Mesenchymal stem cell (in vitro differentiated cells and primary cell): ENCODE data around the gene GRB2.
A peak's percentile ranks its signal among the peaks of the same experiment; 100 is the strongest.

Experiments
- DNase-seq: peaks from one replicate; pipeline ENCODE4 v3.0.0-alpha.2; 2013
- H2AFZ ChIP-seq: one replicate; pipeline ENCODE4 v1.6.1; 2013; ENCODE audit warnings: low read depth, mild to moderate bottlenecking, control low read depth, inconsistent platforms, low read length, moderate library complexity
- H2AK5ac ChIP-seq: 2 replicates; pipeline ENCODE4 v1.6.1; 2013; ENCODE audit warnings: low read length, moderate library complexity, mild to moderate bottlenecking, inconsistent platforms; ENCODE audit not compliant: severe bottlenecking
- H2BK120ac ChIP-seq: one replicate; pipeline ENCODE4 v1.6.1; 2013; ENCODE audit warnings: low read depth, mild to moderate bottlenecking, inconsistent platforms, low read length, moderate library complexity
- H2BK12ac ChIP-seq, 2 experiments: one replicate each; pipeline ENCODE4 v1.6.1; 2013; ENCODE audit warnings: inconsistent platforms in 2 of 2, low read length in 2 of 2, mild to moderate bottlenecking in 2 of 2, moderate library complexity in 2 of 2, control low read depth in 1 of 2
- H2BK15ac ChIP-seq: one replicate; pipeline ENCODE4 v1.6.1; 2013; ENCODE audit warnings: mild to moderate bottlenecking, low read depth, inconsistent platforms; ENCODE audit not compliant: poor library complexity, severe bottlenecking
- H2BK5ac ChIP-seq: 2 replicates; pipeline ENCODE4 v1.6.1; 2013; ENCODE audit warnings: low read depth, mild to moderate bottlenecking, low read length, control low read depth, inconsistent platforms; ENCODE audit not compliant: poor library complexity, severe bottlenecking
- H3K14ac ChIP-seq, 2 experiments: one replicate each; pipeline ENCODE4 v1.6.1; 2013; ENCODE audit warnings: inconsistent platforms in 2 of 2, low read length in 2 of 2, control low read depth in 1 of 2, mild to moderate bottlenecking in 1 of 2, moderate library complexity in 1 of 2
- H3K18ac ChIP-seq, 2 experiments: one replicate each; pipeline ENCODE4 v1.6.1; 2013; ENCODE audit warnings: inconsistent platforms in 2 of 2, low read length in 2 of 2, control low read depth in 1 of 2, low read depth in 1 of 2, mild to moderate bottlenecking in 1 of 2
- H3K23ac ChIP-seq, 2 experiments: one replicate each; pipeline ENCODE4 v1.6.1; 2013; ENCODE audit warnings: inconsistent platforms in 2 of 2, low read length in 2 of 2, mild to moderate bottlenecking in 2 of 2, moderate library complexity in 2 of 2, control low read depth in 1 of 2
- H3K27ac ChIP-seq: 2 replicates; pipeline ENCODE4 v1.5.1; 2013; ENCODE audit warnings: mild to moderate bottlenecking, moderate library complexity, low read length, control low read depth, inconsistent platforms; ENCODE audit not compliant: poor library complexity, severe bottlenecking
- H3K27me3 ChIP-seq, 2 experiments: 2 replicates each; pipeline versions ENCODE4 v1.6.1 to v1.7.0; 2013; ENCODE audit warnings: low read length in 2 of 2, mild to moderate bottlenecking in 2 of 2, moderate library complexity in 2 of 2, control low read depth in 1 of 2, inconsistent platforms in 1 of 2; ENCODE audit not compliant: control insufficient read depth in 1 of 2, insufficient read depth in 1 of 2
- H3K36me3 ChIP-seq, 2 experiments: 2 replicates each; pipeline versions ENCODE4 v1.6.1 to v1.7.0; 2013; ENCODE audit warnings: low read length in 2 of 2, control low read depth in 1 of 2, inconsistent platforms in 1 of 2, low read depth in 1 of 2, mild to moderate bottlenecking in 1 of 2; ENCODE audit not compliant: insufficient read depth in 2 of 2, control insufficient read depth in 1 of 2
- H3K4ac ChIP-seq, 2 experiments: one replicate each; pipeline ENCODE4 v1.6.1; 2013; ENCODE audit warnings: inconsistent platforms in 2 of 2, low read length in 2 of 2, mild to moderate bottlenecking in 2 of 2, moderate library complexity in 2 of 2, control low read depth in 1 of 2, low read depth in 1 of 2
- H3K4me1 ChIP-seq: 2 replicates; pipeline ENCODE4 v1.6.1; 2013; ENCODE audit warnings: low read depth, low read length, control low read depth; ENCODE audit not compliant: control insufficient read depth, insufficient read depth
- H3K4me2 ChIP-seq: 2 replicates; pipeline ENCODE4 v1.6.1; 2013; ENCODE audit warnings: low read length, mild to moderate bottlenecking, inconsistent platforms; ENCODE audit not compliant: poor library complexity, severe bottlenecking
- H3K4me3 ChIP-seq, 2 experiments: 2 replicates each; pipeline versions ENCODE4 v1.5.1 to v1.7.0; 2013; ENCODE audit warnings: low read length in 2 of 2, mild to moderate bottlenecking in 2 of 2, control low read depth in 1 of 2, low read depth in 1 of 2; ENCODE audit not compliant: insufficient read depth in 1 of 2
- H3K79me1 ChIP-seq: replicated peaks from 2 replicates; pipeline ENCODE4 v1.6.1; 2013; ENCODE audit warnings: mild to moderate bottlenecking, control low read depth, low read length, inconsistent platforms; ENCODE audit not compliant: poor library complexity, severe bottlenecking
- H3K9ac ChIP-seq: 2 replicates; pipeline ENCODE4 v1.7.0; 2013; ENCODE audit warnings: mild to moderate bottlenecking, low read length, moderate library complexity
- H3K9me3 ChIP-seq: 2 replicates; pipeline ENCODE4 v1.7.0; 2013; ENCODE audit warnings: mild to moderate bottlenecking, low read length; ENCODE audit not compliant: control insufficient read depth
- H4K8ac ChIP-seq: one replicate; pipeline ENCODE4 v1.6.1; 2013; ENCODE audit warnings: inconsistent platforms, mild to moderate bottlenecking, low read length, moderate library complexity
- H4K91ac ChIP-seq: one replicate; pipeline ENCODE4 v1.6.1; 2013; ENCODE audit warnings: mild to moderate bottlenecking, low read length, inconsistent platforms
- WGBS: methylation state at CpG from one replicate; pipeline ENCODE4 v1.1.7; 2013; ENCODE audit warnings: mixed read lengths; 5-methylcytosine and 5-hydroxymethylcytosine counted together

Gene GRB2

DNA sequence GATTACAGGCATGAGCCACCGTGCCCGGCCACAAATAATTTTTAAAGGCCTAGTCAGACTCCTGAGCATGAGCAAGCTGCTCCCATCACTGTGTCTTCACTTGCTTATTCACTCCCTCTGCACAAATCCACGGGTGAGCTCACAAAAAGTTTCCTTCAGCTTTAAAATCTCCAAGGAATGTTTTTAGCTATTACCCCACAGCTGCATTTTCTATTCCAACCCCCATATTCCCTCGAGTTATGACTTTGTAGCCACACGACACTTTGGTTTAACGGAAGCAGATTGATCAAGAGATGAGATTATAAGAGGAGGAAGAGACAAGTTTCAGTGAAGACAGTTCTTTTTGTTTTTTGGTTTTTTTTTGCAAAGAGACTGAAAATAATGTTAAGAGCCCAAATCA is 67.1 kb downstream of the GRB2 start:
- Histone ChIP-seq H3K36me3 (no peaks in the 10 kb centered on the region), H3K9ac (peak overlapping the region; percentile 34), H3K4me2 (peak overlapping the region; percentile 6), H3K4me1 (no peaks in the 10 kb centered on the region), H3K4ac (no peak overlapping the region), H2BK5ac (no peak overlapping the region), H3K14ac (no peak overlapping the region), H3K79me1 (peaks cover 31% of the 10 kb centered on the region), H3K9me3 (no peaks in the 10 kb centered on the region), H3K27ac (no peak overlapping the region), H3K23ac (no peak overlapping the region), H3K18ac (no peak overlapping the region), H2BK15ac (no peak overlapping the region), H4K8ac (no peak overlapping the region), H2BK12ac (no peak overlapping the region), H2BK120ac (no peak overlapping the region), H2AFZ (no peak overlapping the region), H3K27me3 (no peaks in the 10 kb centered on the region), H3K4me3 (peak overlapping the region in 1 of 2 experiments; percentile 6), H2AK5ac (no peak overlapping the region), H4K91ac (no peak overlapping the region)
- 62% methylated on average over 6 of the region's 6 CpGs for WGBS
- peak; percentile 70 for DNase-seq

GRCh38 chr17:75335315-75335714 is 70.2 kb downstream of the GRB2 start:
- no peaks in the 10 kb centered on the region for H3K4me1 ChIP-seq
- no peak overlapping the region for H2BK15ac ChIP-seq
- H3K9ac ChIP-seq = no peak overlapping the region
- no peak overlapping the region for H4K91ac ChIP-seq
- H2BK5ac ChIP-seq = no peak overlapping the region
- H4K8ac ChIP-seq = no peak overlapping the region
- no peak overlapping the region for H2BK120ac ChIP-seq
- H3K27me3 ChIP-seq = no peaks in the 10 kb centered on the region
- no peak overlapping the region for H2BK12ac ChIP-seq
- H2AK5ac ChIP-seq = no peak overlapping the region
- no peak overlapping the region for H3K4me3 ChIP-seq
- H3K14ac ChIP-seq = no peak overlapping the region
- H3K4ac ChIP-seq = no peak overlapping the region
- H2AFZ ChIP-seq = no peak overlapping the region
- no peak overlapping the region for H3K27ac ChIP-seq
- no peak overlapping the region for H3K4me2 ChIP-seq
- H3K18ac ChIP-seq = no peak overlapping the region
- 90% methylated on average over 3 of the region's 3 CpGs for WGBS
- H3K36me3 ChIP-seq = peaks cover 9 to 21% of the 10 kb centered on the region in 2 experiments
- H3K9me3 ChIP-seq = no peaks in the 10 kb centered on the region
- DNase-seq = no peak
- H3K79me1 ChIP-seq = peaks cover 29% of the 10 kb centered on the region
- no peak overlapping the region for H3K23ac ChIP-seq

DNA sequence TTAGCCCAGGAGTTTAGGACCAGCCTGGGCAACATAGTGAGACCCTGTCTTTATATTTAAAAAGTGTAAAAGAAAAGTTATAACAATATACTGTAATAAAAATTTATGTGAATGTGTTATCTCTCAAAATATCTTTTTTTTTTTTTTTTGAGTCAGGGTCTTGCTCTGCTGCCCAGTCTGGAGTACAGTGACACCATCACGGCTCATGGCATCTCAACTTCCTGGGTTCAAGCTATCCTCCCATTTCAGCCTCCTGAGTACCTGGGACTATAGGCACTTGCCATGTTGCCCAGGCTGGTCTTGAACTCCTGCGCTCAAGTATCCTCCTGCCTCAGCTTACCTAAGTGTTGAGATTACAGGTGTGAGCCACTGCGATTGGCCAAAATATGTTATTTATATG is 70.8 kb downstream of the GRB2 start:
- H3K18ac ChIP-seq = no peak overlapping the region
- H3K14ac ChIP-seq = no peak overlapping the region
- H3K4me1 ChIP-seq = no peaks in the 10 kb centered on the region
- no peak for DNase-seq
- H2BK120ac ChIP-seq = no peak overlapping the region
- H3K79me1 ChIP-seq = peaks cover 31% of the 10 kb centered on the region
- H3K27me3 ChIP-seq = no peaks in the 10 kb centered on the region
- no peak overlapping the region for H2AK5ac ChIP-seq
- H3K4me3 ChIP-seq = no peak overlapping the region
- WGBS = 100% methylated on average over 3 of the region's 3 CpGs
- no peak overlapping the region for H2AFZ ChIP-seq
- H3K9me3 ChIP-seq = no peaks in the 10 kb centered on the region
- H2BK5ac ChIP-seq = no peak overlapping the region
- H3K4me2 ChIP-seq = no peak overlapping the region
- no peak overlapping the region for H3K27ac ChIP-seq
- no peak overlapping the region for H3K9ac ChIP-seq
- H3K36me3 ChIP-seq = peaks cover 12 to 24% of the 10 kb centered on the region in 2 experiments
- no peak overlapping the region for H3K23ac ChIP-seq
- H2BK12ac ChIP-seq = no peak overlapping the region
- H4K8ac ChIP-seq = no peak overlapping the region
- no peak overlapping the region for H4K91ac ChIP-seq
- no peak overlapping the region for H2BK15ac ChIP-seq
- no peak overlapping the region for H3K4ac ChIP-seq

DNA sequence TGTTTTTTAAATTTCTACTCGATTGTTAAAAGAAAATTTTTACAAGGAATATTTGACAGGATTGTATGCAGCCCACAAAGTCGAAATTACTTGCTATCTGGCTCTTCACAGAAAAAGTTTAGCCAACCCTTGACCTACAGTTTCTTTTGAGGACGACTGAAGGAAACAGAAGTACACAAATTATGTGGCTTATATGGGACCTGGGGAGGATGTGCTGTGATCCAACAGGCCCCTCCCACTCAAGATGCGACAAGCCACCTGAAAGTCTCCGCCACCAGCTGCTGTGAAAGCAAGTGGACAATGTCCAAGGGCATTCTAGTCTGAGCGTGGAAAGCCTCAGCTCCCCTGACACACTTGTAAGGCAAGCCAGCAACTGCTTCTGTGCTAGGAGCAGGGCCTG is 73.8 kb downstream of the GRB2 start:
- H3K4me1 ChIP-seq = no peaks in the 10 kb centered on the region
- 94% methylated on average over 4 of the region's 6 CpGs for WGBS
- H2BK15ac ChIP-seq = no peak overlapping the region
- no peak overlapping the region for H3K18ac ChIP-seq
- no peak overlapping the region for H4K91ac ChIP-seq
- no peaks in the 10 kb centered on the region for H3K9me3 ChIP-seq
- no peak overlapping the region for H2AFZ ChIP-seq
- no peak overlapping the region for H3K9ac ChIP-seq
- no peak overlapping the region for H3K23ac ChIP-seq
- no peak overlapping the region for H2BK120ac ChIP-seq
- H2BK12ac ChIP-seq = no peak overlapping the region
- no peak overlapping the region for H2AK5ac ChIP-seq
- H3K79me1 ChIP-seq = peaks cover 37% of the 10 kb centered on the region
- H4K8ac ChIP-seq = no peak overlapping the region
- H3K4ac ChIP-seq = no peak overlapping the region
- H3K27ac ChIP-seq = no peak overlapping the region
- H3K14ac ChIP-seq = no peak overlapping the region
- no peaks in the 10 kb centered on the region for H3K27me3 ChIP-seq
- DNase-seq = no peak
- no peak overlapping the region for H2BK5ac ChIP-seq
- peaks cover 12 to 31% of the 10 kb centered on the region in 2 experiments for H3K36me3 ChIP-seq
- H3K4me3 ChIP-seq = no peak overlapping the region
- H3K4me2 ChIP-seq = no peak overlapping the region
